CD4-positive, alpha-beta T cell (primary cell): ENCODE results near the gene PCED1B. TPM values are rescaled to one million over a fixed set of nuclear protein-coding genes. Genes with fewer than 3 reads are reported as not detected.

ENCODE experiments used
- ATAC-seq: fragments of 200-7000 bp; cut with Tn5 transposase; one replicate; pipeline ENCODE4 v1.10.0; 2022; ENCODE audit warnings: mild to moderate bottlenecking; ENCODE audit not compliant: poor library complexity
- CTCF ChIA-PET: fragments of 350-600 bp; sonication (Branson Sonifier 250); formaldehyde crosslinking; loops from one replicate; lab custom pipeline; 2021; ENCODE audit warnings: antibody characterized with exemption, inconsistent platforms; lab: Charles Lee
- POLR2A ChIA-PET: fragments of 350-600 bp; sonication (Branson Sonifier 250); formaldehyde crosslinking; loops from one replicate; lab custom pipeline; 2021; ENCODE audit warnings: antibody characterized with exemption, inconsistent platforms; lab: Charles Lee
- DNase-seq, 14 experiments: peaks; one replicate each; pipeline ENCODE4 v3.0.0-alpha.2; 2013 to 2020; ENCODE audit warnings: mixed read lengths in 2 of 14
- H3K27ac ChIP-seq, 2 donors: one replicate each; pipeline versions ENCODE4 v1.5.1 to v1.7.0; 2013; ENCODE audit warnings: low read length in 2 of 2, low read depth in 1 of 2, mild to moderate bottlenecking in 1 of 2
- H3K27me3 ChIP-seq, 2 experiments: 1 replicate in 1 of 2; 2 replicates in 1 of 2; pipeline versions ENCODE4 v1.6.1 to v1.7.0; 2013; ENCODE audit warnings: low read length in 2 of 2, control low read depth in 1 of 2, mild to moderate bottlenecking in 1 of 2, moderate library complexity in 1 of 2; ENCODE audit not compliant: insufficient read depth in 2 of 2, control insufficient read depth in 1 of 2
- H3K36me3 ChIP-seq: one replicate; pipeline ENCODE4 v1.6.1; 2013; ENCODE audit warnings: low read length, control low read depth; ENCODE audit not compliant: insufficient read depth
- H3K4me1 ChIP-seq: one replicate; pipeline ENCODE4 v1.6.1; 2013; ENCODE audit warnings: low read length, control low read depth; ENCODE audit not compliant: insufficient read depth
- H3K4me3 ChIP-seq: one replicate; pipeline ENCODE4 v1.5.1; 2013; ENCODE audit warnings: mild to moderate bottlenecking, low read length, moderate library complexity
- H3K9me3 ChIP-seq, 2 experiments: 1 replicate in 1 of 2; 2 replicates in 1 of 2; pipeline versions ENCODE4 v1.6.1 to v1.7.0; 2013; ENCODE audit warnings: low read length in 2 of 2, mild to moderate bottlenecking in 2 of 2, control low read depth in 1 of 2, moderate library complexity in 1 of 2; ENCODE audit not compliant: control insufficient read depth in 1 of 2, insufficient read depth in 1 of 2
- H3K27ac Mint-ChIP-seq: one replicate; pipeline ENCODE4 v1.8.0; 2020; ENCODE audit warnings: mixed read lengths
- H3K27me3 Mint-ChIP-seq: one replicate; pipeline ENCODE4 v1.8.0; 2021; ENCODE audit warnings: mixed read lengths
- H3K36me3 Mint-ChIP-seq: one replicate; pipeline ENCODE4 v1.8.0; 2021; ENCODE audit warnings: low read depth, mixed read lengths
- H3K4me1 Mint-ChIP-seq: one replicate; pipeline ENCODE4 v1.8.0; 2021; ENCODE audit warnings: low read depth, mixed read lengths
- H3K4me3 Mint-ChIP-seq: one replicate; pipeline ENCODE4 v1.8.0; 2020; ENCODE audit warnings: mild to moderate bottlenecking, mixed read lengths
- H3K9me3 Mint-ChIP-seq: one replicate; pipeline ENCODE4 v1.8.0; 2020; ENCODE audit warnings: mixed read lengths
- CTCF ChIP-seq: fragments of 200-600 bp; IDR thresholded peaks from one replicate; pipeline ENCODE4 v1.8.0; 2022; ENCODE audit warnings: antibody characterized with exemption, mild to moderate bottlenecking
- intact Hi-C, 2 experiments: fragments of 100-400 bp; cut with DNase I in 1 of 2; cut with micrococcal nuclease in 1 of 2; formaldehyde crosslinking; loops; one replicate each; pipeline versions ENCODE4 v1.15.1 to v1.9.0; 2023 to 2025; cut with DNase I, micrococcal nuclease
- total RNA-seq, 174 experiments: library from RNA in 2 of 174; stranded (reverse) in 2 of 174; gene quantifications; one replicate each; pipeline ENCODE4 v1.2.3 and lab custom pipeline; 2021 to 2026

PCED1B gene
- total RNA-seq, 2 experiments from 2014 or later, result 18.7 to 20.0 TPM

DNA sequence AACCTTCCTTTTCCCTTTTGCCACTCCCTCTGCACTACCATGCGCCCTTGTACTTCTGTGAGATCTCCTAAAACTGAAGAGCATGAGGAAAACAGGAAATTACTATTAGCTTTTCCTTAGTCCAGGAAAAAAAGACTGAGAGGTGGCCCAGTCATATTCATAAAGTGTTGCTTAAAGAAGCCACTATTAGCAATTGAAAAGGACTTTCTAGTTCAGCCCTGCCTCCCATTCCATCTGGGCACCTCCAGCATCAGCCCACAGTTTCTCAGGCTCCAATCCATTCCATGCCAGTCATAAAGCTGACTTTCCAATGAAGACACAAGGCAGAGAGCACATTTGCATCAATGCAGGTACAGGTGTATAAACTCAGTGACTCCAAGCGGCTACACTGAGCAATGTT is 20.2 kb downstream of the PCED1B start:
- Histone ChIP-seq H3K27ac (no peak overlapping the region), H3K36me3 (no peaks in the 10 kb centered on the region), H3K4me1 (no peaks in the 10 kb centered on the region), H3K27me3 (no peaks in the 10 kb centered on the region), H3K4me3 (no peak overlapping the region), H3K9me3 (no peaks in the 10 kb centered on the region)
- Mint-ChIP-seq H3K27ac (no peak overlapping the region), H3K27me3 (no peaks in the 10 kb centered on the region), H3K4me3 (no peak overlapping the region), H3K9me3 (no peaks in the 10 kb centered on the region), H3K4me1 (peaks cover 13% of the 10 kb centered on the region), H3K36me3 (peaks cover 6% of the 10 kb centered on the region)
- no peak for TF ChIP-seq CTCF
- no peak for ATAC-seq
- ChIA-PET POLR2A (no interaction called here), CTCF (no interaction called here)
- intact Hi-C loops, result loop anchor here in 1 of 2 experiments (10.0 kb wide), 1 partner anchor 55 kb away; no protein-coding TSS in a partner anchor
- DNase-seq, result no peak

DNA sequence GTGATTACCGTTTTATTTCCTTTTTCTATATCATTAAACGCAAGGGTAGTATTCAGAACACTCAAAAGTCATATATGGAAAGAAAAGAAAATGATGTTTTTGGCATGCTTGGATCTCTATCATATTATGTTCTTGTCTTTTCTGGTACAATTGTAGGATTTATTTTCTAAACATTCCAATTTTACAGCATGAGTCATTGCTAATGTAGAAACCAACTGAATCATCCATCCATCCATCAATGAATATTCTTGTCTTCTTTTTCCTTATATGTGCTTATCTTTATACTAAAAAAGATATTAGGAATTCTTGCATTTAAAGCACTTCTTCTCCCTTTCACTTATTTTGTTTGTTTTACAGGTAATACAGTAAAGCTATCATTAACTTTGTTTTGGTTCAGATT is 20.7 kb downstream of the PCED1B start:
- Histone ChIP-seq H3K27ac (no peak overlapping the region), H3K9me3 (no peaks in the 10 kb centered on the region), H3K4me1 (no peaks in the 10 kb centered on the region), H3K27me3 (no peaks in the 10 kb centered on the region), H3K36me3 (no peaks in the 10 kb centered on the region), H3K4me3 (no peak overlapping the region)
- no peak for ATAC-seq
- no peak for DNase-seq
- CTCF ChIA-PET, result no interaction called here
- H3K27ac Mint-ChIP-seq, result no peak overlapping the region
- no peaks in the 10 kb centered on the region for H3K27me3 Mint-ChIP-seq
- no peak for TF ChIP-seq CTCF
- H3K4me3 Mint-ChIP-seq, result no peak overlapping the region
- intact Hi-C loops, result no loop called here
- POLR2A ChIA-PET, result no interaction called here
- H3K36me3 Mint-ChIP-seq, result peaks cover 10% of the 10 kb centered on the region
- no peaks in the 10 kb centered on the region for H3K9me3 Mint-ChIP-seq
- H3K4me1 Mint-ChIP-seq, result peaks cover 9% of the 10 kb centered on the region

- ChIA-PET POLR2A (no interaction called here), CTCF (no interaction called here)
- Histone ChIP-seq H3K27me3 (no peaks in the 10 kb centered on the region), H3K4me1 (no peaks in the 10 kb centered on the region), H3K36me3 (no peaks in the 10 kb centered on the region), H3K9me3 (no peaks in the 10 kb centered on the region), H3K27ac (no peak overlapping the region), H3K4me3 (no peak overlapping the region)
- ATAC-seq, result no peak
- Mint-ChIP-seq H3K27me3 (no peaks in the 10 kb centered on the region), H3K4me3 (no peak overlapping the region), H3K4me1 (peaks cover 9% of the 10 kb centered on the region), H3K27ac (no peak overlapping the region), H3K9me3 (no peaks in the 10 kb centered on the region), H3K36me3 (peaks cover 30% of the 10 kb centered on the region)
- DNase-seq, result no peak
- no peak for TF ChIP-seq CTCF
- intact Hi-C loops, result no loop called here
Observed at GRCh38 chr12:47102406-47102805, 23.0 kb downstream of the PCED1B start.
